ENCODE results near the gene STX8. TPM values are rescaled to one million over a fixed set of nuclear protein-coding genes. Genes with fewer than 3 reads are reported as not detected.
"Not testable (repeated sequence)": the region's sequence is repeated elsewhere in the genome, so short reads cannot be mapped to it uniquely, and the experiment has no call there.

Gene STX8
- total and polyA plus RNA-seq, 3 donors from 2014 or later, result 103 to 160 (median 125) TPM

DNA sequence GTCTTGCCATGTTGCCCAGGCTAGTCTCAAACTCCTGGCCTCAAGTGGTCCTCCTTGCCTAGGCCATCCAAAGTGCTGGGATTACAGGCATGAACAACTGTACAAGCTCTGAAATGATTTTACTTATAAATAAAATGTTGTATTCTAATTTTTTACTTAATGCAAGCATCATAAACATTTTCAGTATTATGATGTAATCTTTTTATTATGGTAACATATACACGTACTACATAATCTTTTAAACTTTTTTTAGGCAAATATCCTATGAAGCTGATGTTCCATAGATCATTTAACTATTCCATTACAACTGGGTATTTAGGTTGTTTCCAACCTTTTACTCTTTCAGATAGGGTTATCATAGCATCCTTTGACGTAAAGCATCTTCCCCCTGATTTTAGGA is 35.9 kb upstream of the STX8 start:
- intact Hi-C loops (cut with DNase I; ENCODE audit: low total_unique reads), result no loop called here
- 72 to 78% methylated on average over 2 of the region's 2 CpGs for WGBS, 2 donors
- Histone ChIP-seq H3K27ac (no peak overlapping the region), H3K27me3 (no peaks in the 10 kb centered on the region), H3K9me3 (no peaks in the 10 kb centered on the region), H3K36me3 (ENCODE audit: low read depth, missing control alignments) (no peaks in the 10 kb centered on the region), H3K4me3 (no peak overlapping the region), H3K4me1 (no peaks in the 10 kb centered on the region)
- TF ChIP-seq, protein P1, sequence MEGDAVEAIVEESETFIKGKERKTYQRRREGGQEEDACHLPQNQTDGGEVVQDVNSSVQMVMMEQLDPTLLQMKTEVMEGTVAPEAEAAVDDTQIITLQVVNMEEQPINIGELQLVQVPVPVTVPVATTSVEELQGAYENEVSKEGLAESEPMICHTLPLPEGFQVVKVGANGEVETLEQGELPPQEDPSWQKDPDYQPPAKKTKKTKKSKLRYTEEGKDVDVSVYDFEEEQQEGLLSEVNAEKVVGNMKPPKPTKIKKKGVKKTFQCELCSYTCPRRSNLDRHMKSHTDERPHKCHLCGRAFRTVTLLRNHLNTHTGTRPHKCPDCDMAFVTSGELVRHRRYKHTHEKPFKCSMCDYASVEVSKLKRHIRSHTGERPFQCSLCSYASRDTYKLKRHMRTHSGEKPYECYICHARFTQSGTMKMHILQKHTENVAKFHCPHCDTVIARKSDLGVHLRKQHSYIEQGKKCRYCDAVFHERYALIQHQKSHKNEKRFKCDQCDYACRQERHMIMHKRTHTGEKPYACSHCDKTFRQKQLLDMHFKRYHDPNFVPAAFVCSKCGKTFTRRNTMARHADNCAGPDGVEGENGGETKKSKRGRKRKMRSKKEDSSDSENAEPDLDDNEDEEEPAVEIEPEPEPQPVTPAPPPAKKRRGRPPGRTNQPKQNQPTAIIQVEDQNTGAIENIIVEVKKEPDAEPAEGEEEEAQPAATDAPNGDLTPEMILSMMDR (IDR thresholded peaks at IDR 0.05), result no peak
- TF ChIP-seq POLR2A (IDR thresholded peaks at IDR 0.05), result no peak
- no peak for DNase-seq

DNA sequence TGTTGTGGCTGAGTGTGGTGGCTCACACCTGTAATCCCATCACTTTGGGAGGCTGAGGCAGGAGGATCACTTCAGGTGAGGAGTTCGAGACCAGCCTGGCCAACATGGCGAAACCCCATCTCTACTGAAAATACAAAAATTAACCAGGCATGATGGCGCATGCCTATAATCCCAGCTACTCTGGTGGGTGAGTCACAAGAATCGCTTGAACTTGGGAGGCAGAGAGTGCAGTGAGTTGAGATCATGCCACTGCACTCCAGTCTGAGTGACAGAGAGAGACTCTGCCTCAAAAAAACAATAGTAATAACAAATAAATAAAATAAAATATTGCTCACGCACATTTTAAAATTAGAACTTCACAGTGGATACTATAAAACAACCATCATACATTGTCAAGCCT is 31.4 kb upstream of the STX8 start:
- intact Hi-C loops (cut with DNase I; ENCODE audit: low total_unique reads); H3K27me3 ChIP-seq; H3K4me3 ChIP-seq; DNase-seq; H3K36me3 ChIP-seq (ENCODE audit: low read depth, missing control alignments); H3K9me3 ChIP-seq; H3K27ac ChIP-seq; H3K4me1 ChIP-seq: not testable (repeated sequence)
- WGBS, 2 donors, result 75 to 77% methylated on average over 5 of the region's 5 CpGs

DNA sequence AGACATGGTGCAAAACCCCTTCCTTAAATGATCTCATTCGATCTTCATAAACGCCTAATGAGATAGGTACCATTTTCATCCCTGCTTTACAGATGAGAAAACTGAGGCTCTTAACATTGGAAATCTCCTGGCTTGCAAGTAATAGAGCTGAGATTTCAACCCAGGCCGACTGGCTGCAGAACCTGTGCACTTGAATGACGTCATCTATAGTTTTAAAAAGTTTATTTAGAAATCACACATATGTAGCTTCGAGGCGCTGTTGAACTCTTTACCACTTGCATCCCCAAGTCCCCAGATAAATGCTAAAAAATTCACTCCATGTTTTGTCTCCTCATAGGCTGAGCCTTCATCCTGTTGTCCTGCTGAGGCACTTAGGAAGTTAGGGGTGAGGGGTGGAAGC is 30.8 kb upstream of the STX8 start:
- Histone ChIP-seq H3K4me1 (no peaks in the 10 kb centered on the region), H3K36me3 (ENCODE audit: low read depth, missing control alignments) (no peaks in the 10 kb centered on the region), H3K9me3 (no peaks in the 10 kb centered on the region), H3K27me3 (no peaks in the 10 kb centered on the region), H3K27ac (no peak overlapping the region), H3K4me3 (no peak overlapping the region)
- 88 to 95% methylated on average over 6 of the region's 6 CpGs for WGBS, 2 donors
- TF ChIP-seq, protein P1 (IDR thresholded peaks at IDR 0.05), result no peak
- no peak for TF ChIP-seq POLR2A (IDR thresholded peaks at IDR 0.05)
- intact Hi-C loops (cut with DNase I; ENCODE audit: low total_unique reads), result no loop called here
- DNase-seq, result no peak

DNA sequence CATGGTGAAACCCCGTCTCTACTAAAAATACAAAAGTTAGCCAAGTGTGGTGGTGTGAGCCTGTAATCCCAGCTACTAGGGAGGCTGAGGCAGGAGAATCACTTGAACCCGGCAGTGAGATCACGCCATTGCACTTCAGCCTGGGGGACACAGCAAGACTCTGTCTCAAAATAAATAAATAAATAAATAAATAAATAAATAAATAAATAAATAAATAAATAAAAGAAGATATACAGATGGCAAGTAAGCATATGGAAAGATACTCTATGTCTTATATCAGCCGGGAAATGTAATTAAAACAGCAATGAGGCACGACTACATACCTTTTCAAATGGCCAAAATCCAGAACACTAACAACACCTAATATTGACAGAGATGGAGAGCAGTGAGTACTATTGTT is 29.0 kb upstream of the STX8 start:
- H3K27ac ChIP-seq; intact Hi-C loops (cut with DNase I; ENCODE audit: low total_unique reads); H3K36me3 ChIP-seq (ENCODE audit: low read depth, missing control alignments); H3K4me1 ChIP-seq; H3K9me3 ChIP-seq; H3K4me3 ChIP-seq; DNase-seq; H3K27me3 ChIP-seq: not testable (repeated sequence)
- WGBS, 2 donors, result 89 to 91% methylated on average over 5 of the region's 5 CpGs

DNA sequence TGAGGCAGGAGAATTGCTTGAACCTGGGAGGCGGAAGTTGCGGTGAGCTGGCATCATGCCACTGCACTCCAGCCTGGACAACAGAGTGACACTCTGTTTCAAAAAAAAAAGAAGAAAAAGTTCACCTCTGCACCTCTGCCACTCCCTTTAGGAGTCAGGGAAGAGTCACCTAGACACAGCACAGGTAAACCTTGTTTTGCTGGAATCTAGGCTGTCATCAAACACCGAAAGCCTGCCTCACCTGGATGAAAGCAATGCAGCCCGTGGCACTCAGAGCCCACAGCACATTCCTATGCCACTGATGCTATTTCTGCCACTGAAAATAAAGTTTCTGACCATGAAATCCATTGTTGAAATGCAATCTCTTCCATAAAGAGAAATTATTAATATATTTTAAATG is 23.0 kb upstream of the STX8 start:
- DNase-seq, result no peak
- Histone ChIP-seq H3K36me3 (ENCODE audit: low read depth, missing control alignments) (no peaks in the 10 kb centered on the region), H3K4me1 (no peaks in the 10 kb centered on the region), H3K27me3 (no peaks in the 10 kb centered on the region), H3K9me3 (no peaks in the 10 kb centered on the region), H3K27ac (no peak overlapping the region), H3K4me3 (no peak overlapping the region)
- WGBS, 2 donors, result 91 to 95% methylated on average over 4 of the region's 4 CpGs
- intact Hi-C loops (cut with DNase I; ENCODE audit: low total_unique reads), result no loop called here
- TF ChIP-seq, protein P1 (IDR thresholded peaks at IDR 0.05), result no peak
- TF ChIP-seq POLR2A (IDR thresholded peaks at IDR 0.05), result no peak

DNA sequence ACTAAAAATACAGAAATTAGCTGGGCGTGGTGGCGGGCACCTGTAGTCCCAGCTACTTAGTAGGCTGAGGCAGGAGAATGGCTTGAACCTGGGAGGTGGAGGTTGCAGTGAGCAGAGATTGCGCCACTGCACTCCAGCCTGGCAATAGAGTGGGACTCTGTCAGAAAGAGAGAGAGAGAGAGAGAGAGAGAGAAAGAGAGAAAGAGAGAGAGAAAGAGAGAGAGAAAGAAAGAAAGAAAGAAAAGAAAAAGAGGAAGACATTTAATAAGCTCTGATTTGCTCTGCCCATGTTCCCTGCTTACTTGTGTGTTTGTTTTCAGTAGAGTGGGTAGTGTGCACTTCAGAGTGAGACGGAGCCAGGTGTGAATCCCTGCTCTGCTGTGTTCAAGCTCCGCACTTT is 22.0 kb upstream of the STX8 start:
- H3K9me3 ChIP-seq; H3K27ac ChIP-seq; DNase-seq; H3K27me3 ChIP-seq; intact Hi-C loops (cut with DNase I; ENCODE audit: low total_unique reads); H3K36me3 ChIP-seq (ENCODE audit: low read depth, missing control alignments); H3K4me1 ChIP-seq; H3K4me3 ChIP-seq: not testable (repeated sequence)
- WGBS, 2 donors, result 88 to 92% methylated on average over 5 of the region's 5 CpGs
